Loucy (cell line): ENCODE results near the gene TEX261.

Experiments
- CTCF ChIP-seq: fragments of 200-600 bp; sonication (generic); conservative IDR thresholded peaks from 2 replicates; pipeline ENCODE4 v1.5.1; 2014; ENCODE audit warnings: mild to moderate bottlenecking, antibody characterized with exemption, low read length
- EZH2phosphoT487 ChIP-seq: fragments of 200-600 bp; IDR thresholded peaks from 2 replicates; pipeline ENCODE4 v1.6.1; 2018; ENCODE audit warnings: antibody characterized with exemption, mild to moderate bottlenecking, moderate library complexity, borderline replicate concordance

GRCh38 chr2:71005271-71006202 is 10.9 kb upstream of the TEX261 start:
- TF ChIP-seq CTCF (no peak), EZH2phosphoT487 (no peak)
